Liver (tissue), 4 donors: ENCODE results near the gene TAS2R5. TPM values are rescaled to one million over a fixed set of nuclear protein-coding genes. Genes with fewer than 3 reads are reported as not detected.

Source experiments
- polyA plus RNA-seq, 2 donors: library from polyadenylated mRNA; stranded (reverse) in 1 of 2; unstranded in 1 of 2; fragments of 200-250 nt in 1 of 2; fragments of >200 nt in 1 of 2; fragmentation: Nextera tagmentation in 1 of 2; extraction: Ambion mirVana in 1 of 2; gene quantifications; one replicate each; pipeline versions ENCODE4 v1.2.1 to v1.2.3, GENCODE V29; 2013 to 2015
- total RNA-seq, 2 donors: library from RNA; depleted of rRNA; stranded (reverse); fragments of >200 nt; gene quantifications; one replicate each; pipeline ENCODE4 v1.2.3, GENCODE V29; 2014
- donor health status: healthy.
- donor health status: healthy.
- donor health status: healthy.

The TAS2R5 gene
- total and polyA plus RNA-seq, 4 donors, result 0.05 to 3.6 (median 0.40) TPM

Other genes with a start within 250 kb of the TAS2R5 start
- 10 to 100 TPM; 10.2 to 13.6 TPM for gene AGK, start 238.8 kb upstream of the TAS2R5 start, total RNA-seq
- gene AGK, start 238.8 kb upstream of the TAS2R5 start, polyA plus RNA-seq, result 1 to 10 TPM; 7.2 to 7.7 TPM
- 10 to 100 TPM; 15.9 to 48.4 TPM for gene DENND11, start 88.1 kb upstream of the TAS2R5 start, total RNA-seq
- 1 to 10 TPM; 8.4 to 9.8 TPM for gene DENND11, start 88.1 kb upstream of the TAS2R5 start, polyA plus RNA-seq
- not detected for gene WEE2, start 81.9 kb upstream of the TAS2R5 start, total RNA-seq
- gene WEE2, start 81.9 kb upstream of the TAS2R5 start, polyA plus RNA-seq, result not detected
- 10 to 100 TPM; 68.0 to 70.0 TPM for gene SSBP1, start 51.9 kb upstream of the TAS2R5 start, total RNA-seq
- gene SSBP1, start 51.9 kb upstream of the TAS2R5 start, polyA plus RNA-seq, result 100 to 1,000 TPM in 1 of 2 donors, 10 to 100 TPM in 1; 90.2 to 147 TPM
- 1 to 10 TPM in 1 of 2 donors, under 1 TPM in 1; 0.47 to 4.1 TPM for gene TAS2R3, start 26.1 kb upstream of the TAS2R5 start, total RNA-seq
- gene TAS2R3, start 26.1 kb upstream of the TAS2R5 start, polyA plus RNA-seq, result not detected
- 1 to 10 TPM in 1 of 2 donors, under 1 TPM in 1; 0.42 to 3.2 TPM for gene TAS2R4, start 13.5 kb upstream of the TAS2R5 start, total RNA-seq
- under 1 TPM in 1 of 2 donors, not detected in 1; 0.03 TPM for gene TAS2R4, start 13.5 kb upstream of the TAS2R5 start, polyA plus RNA-seq
- gene PRSS37, start 51.3 kb downstream of the TAS2R5 start, total RNA-seq, result not detected
- gene PRSS37, start 51.3 kb downstream of the TAS2R5 start, polyA plus RNA-seq, result under 1 TPM in 1 of 2 donors, not detected in 1; 0.08 TPM
- gene OR9A4, start 126.2 kb downstream of the TAS2R5 start, total RNA-seq, result under 1 TPM; 0.09 to 0.25 TPM
- not detected for gene OR9A4, start 126.2 kb downstream of the TAS2R5 start, polyA plus RNA-seq
- gene CLEC5A, start 156.8 kb downstream of the TAS2R5 start, total RNA-seq, result 1 to 10 TPM in 1 of 2 donors, under 1 TPM in 1; 0.33 to 2.9 TPM
- under 1 TPM; 0.10 to 0.32 TPM for gene CLEC5A, start 156.8 kb downstream of the TAS2R5 start, polyA plus RNA-seq
- gene TAS2R38, start 183.6 kb downstream of the TAS2R5 start, total RNA-seq, result not detected
- not detected for gene TAS2R38, start 183.6 kb downstream of the TAS2R5 start, polyA plus RNA-seq
- 1 to 10 TPM; 1.5 to 3.8 TPM for gene MGAM, start 205.7 kb downstream of the TAS2R5 start, total RNA-seq
- under 1 TPM; 0.11 to 0.55 TPM for gene MGAM, start 205.7 kb downstream of the TAS2R5 start, polyA plus RNA-seq